Activated T-helper 17 cell treated with anti-CD3 and anti-CD28 coated beads, Interleukin-2, amount 50 U/mL, for 72 hours (primary cell): Measurements from ENCODE around the gene HLA-DMA. TPM values are rescaled to one million over a fixed set of nuclear protein-coding genes. Genes with fewer than 3 reads are reported as not detected.

ENCODE experiments used
- ATAC-seq: fragments of 150-1000 bp; cut with Tn5 transposase; replicated peaks from 2 replicates; pipeline ENCODE4 v1.10.0; 2021; ENCODE audit warnings: mild to moderate bottlenecking, moderate library complexity
- H3K27ac Mint-ChIP-seq: one replicate; pipeline ENCODE4 v1.8.0; 2022; ENCODE audit warnings: mixed read lengths
- H3K27me3 Mint-ChIP-seq: one replicate; pipeline ENCODE4 v1.8.0; 2022; ENCODE audit warnings: mixed read lengths
- H3K36me3 Mint-ChIP-seq: one replicate; pipeline ENCODE4 v1.8.0; 2022; ENCODE audit warnings: low read depth, mild to moderate bottlenecking, mixed read lengths
- H3K4me1 Mint-ChIP-seq: one replicate; pipeline ENCODE4 v1.8.0; 2022; ENCODE audit warnings: mixed read lengths
- H3K4me3 Mint-ChIP-seq: one replicate; pipeline ENCODE4 v1.8.0; 2022; ENCODE audit warnings: mild to moderate bottlenecking, mixed read lengths
- H3K9me3 Mint-ChIP-seq: one replicate; pipeline ENCODE4 v1.8.0; 2022; ENCODE audit warnings: mixed read lengths
- total RNA-seq, 2 donors: library from RNA; stranded (reverse); gene quantifications; one replicate each; pipeline ENCODE4 v1.2.3, GENCODE V29; 2022

Gene HLA-DMA
- total RNA-seq, 2 donors from 2014 or later = 22.4 to 53.8 TPM

- Mint-ChIP-seq H3K27ac (peak overlapping the region; percentile 61), H3K9me3 (no peaks in the 10 kb centered on the region), H3K4me3 (no peak overlapping the region), H3K36me3 (peaks cover 80% of the 10 kb centered on the region), H3K4me1 (peaks cover 43% of the 10 kb centered on the region), H3K27me3 (no peaks in the 10 kb centered on the region)
- ATAC-seq = no peak
These were observed 27.0 kb upstream of the HLA-DMA start for GRCh38 chr6:32979720-32980487.

DNA sequence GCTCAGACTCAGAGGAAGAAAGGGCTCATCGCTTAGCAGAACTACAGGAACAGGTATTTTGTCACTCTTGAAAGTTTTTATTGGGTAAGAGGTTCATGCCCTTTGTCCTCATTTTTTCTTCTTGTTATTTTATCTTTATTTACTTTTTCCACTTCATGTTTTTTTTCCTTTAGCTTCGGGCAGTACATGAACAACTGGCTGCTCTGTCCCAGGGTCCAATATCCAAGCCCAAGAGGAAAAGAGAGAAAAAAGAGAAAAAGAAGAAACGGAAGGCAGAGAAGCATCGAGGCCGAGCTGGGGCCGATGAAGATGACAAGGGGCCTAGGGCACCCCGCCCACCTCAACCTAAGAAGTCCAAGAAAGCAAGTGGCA lies 25.0 kb upstream of the HLA-DMA start:
- no peak for ATAC-seq
- Mint-ChIP-seq H3K9me3 (no peaks in the 10 kb centered on the region), H3K36me3 (peaks cover 100% of the 10 kb centered on the region), H3K4me1 (peaks cover 32% of the 10 kb centered on the region), H3K27ac (peak overlapping the region; percentile 93), H3K27me3 (no peaks in the 10 kb centered on the region), H3K4me3 (peak overlapping the region; percentile 84)

GRCh38 chr6:32977272-32977952 lies 24.5 kb upstream of the HLA-DMA start:
- no peak for ATAC-seq
- Mint-ChIP-seq H3K4me3 (peak overlapping the region; percentile 84), H3K4me1 (peaks cover 32% of the 10 kb centered on the region), H3K27me3 (no peaks in the 10 kb centered on the region), H3K9me3 (no peaks in the 10 kb centered on the region), H3K36me3 (peaks cover 100% of the 10 kb centered on the region), H3K27ac (peak overlapping the region; percentile 93)

- Mint-ChIP-seq H3K36me3 (peaks cover 100% of the 10 kb centered on the region), H3K4me1 (peaks cover 32% of the 10 kb centered on the region), H3K9me3 (no peaks in the 10 kb centered on the region), H3K27ac (peak overlapping the region; percentile 99), H3K27me3 (no peaks in the 10 kb centered on the region), H3K4me3 (peak overlapping the region; percentile 84)
- ATAC-seq = no peak
These were observed 23.6 kb upstream of the HLA-DMA start for GRCh38 chr6:32976334-32977069.

- peaks cover 32% of the 10 kb centered on the region for H3K4me1 Mint-ChIP-seq
- H3K9me3 Mint-ChIP-seq = no peaks in the 10 kb centered on the region
- peaks cover 100% of the 10 kb centered on the region for H3K36me3 Mint-ChIP-seq
- peak overlapping the region; percentile 84 for H3K4me3 Mint-ChIP-seq
- no peaks in the 10 kb centered on the region for H3K27me3 Mint-ChIP-seq
- ATAC-seq = no peak
- peak overlapping the region; percentile 99 for H3K27ac Mint-ChIP-seq
These were observed 23.0 kb upstream of the HLA-DMA start for GRCh38 chr6:32975886-32976285.

GRCh38 chr6:32974541-32975308 lies 21.8 kb upstream of the HLA-DMA start:
- Mint-ChIP-seq H3K9me3 (no peaks in the 10 kb centered on the region), H3K4me3 (peak overlapping the region; percentile 84), H3K27ac (peak overlapping the region; percentile 99), H3K4me1 (peaks cover 29% of the 10 kb centered on the region), H3K36me3 (peaks cover 100% of the 10 kb centered on the region), H3K27me3 (no peaks in the 10 kb centered on the region)
- no peak for ATAC-seq

- no peaks in the 10 kb centered on the region for H3K27me3 Mint-ChIP-seq
- peaks cover 29% of the 10 kb centered on the region for H3K4me1 Mint-ChIP-seq
- peak overlapping the region; percentile 84 for H3K4me3 Mint-ChIP-seq
- no peaks in the 10 kb centered on the region for H3K9me3 Mint-ChIP-seq
- peaks cover 100% of the 10 kb centered on the region for H3K36me3 Mint-ChIP-seq
- H3K27ac Mint-ChIP-seq = peak overlapping the region; percentile 99
- ATAC-seq = no peak
These were observed 21.1 kb upstream of the HLA-DMA start for GRCh38 chr6:32974016-32974333.

DNA sequence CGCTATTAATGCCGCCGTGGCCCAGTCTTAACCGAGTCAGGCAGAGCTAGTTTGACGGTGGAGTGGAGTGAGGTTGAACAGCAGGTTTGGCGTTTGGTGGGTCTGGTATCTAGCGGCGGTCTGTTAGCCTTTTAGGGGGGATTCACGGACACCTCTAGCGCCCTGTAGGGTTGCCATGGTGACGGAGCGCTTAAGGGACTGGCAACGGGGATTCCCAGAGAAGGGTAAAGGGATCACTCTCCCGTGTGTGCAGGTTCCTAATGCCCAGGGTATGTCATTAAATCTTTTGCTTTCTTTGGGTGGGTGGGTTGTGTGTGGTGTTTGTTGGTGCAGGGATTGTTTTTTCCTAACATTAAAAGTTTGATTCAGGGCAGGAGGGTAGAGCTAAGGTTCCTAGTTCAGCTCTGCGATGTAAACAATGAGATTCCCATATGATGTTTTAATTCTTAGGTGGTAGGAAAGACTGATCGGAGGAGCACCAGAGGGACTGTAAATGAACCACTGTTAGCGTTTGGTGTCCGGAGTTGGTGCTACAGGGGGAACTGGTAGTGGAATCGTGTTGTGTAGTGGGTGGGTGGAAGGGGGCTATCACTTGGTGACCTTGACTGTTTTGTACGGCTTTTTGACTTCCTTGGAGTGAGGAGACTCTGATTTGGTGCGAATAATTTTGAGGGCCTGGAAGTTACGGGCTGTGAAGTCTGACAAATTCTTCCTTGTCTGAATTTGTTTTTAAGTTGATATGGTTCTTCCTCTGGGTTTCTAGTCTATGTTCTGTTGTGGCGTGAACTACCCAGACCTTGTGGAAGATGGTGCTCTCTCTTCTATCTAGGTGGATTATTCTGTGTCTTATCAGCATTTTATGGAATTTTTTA lies 20.5 kb upstream of the HLA-DMA start:
- H3K36me3 Mint-ChIP-seq = peaks cover 97% of the 10 kb centered on the region
- H3K4me1 Mint-ChIP-seq = peaks cover 29% of the 10 kb centered on the region
- peak overlapping the region; percentile 99 for H3K27ac Mint-ChIP-seq
- H3K27me3 Mint-ChIP-seq = no peaks in the 10 kb centered on the region
- no peaks in the 10 kb centered on the region for H3K9me3 Mint-ChIP-seq
- no peak for ATAC-seq
- H3K4me3 Mint-ChIP-seq = peak overlapping the region; percentile 84

- Mint-ChIP-seq H3K27me3 (no peaks in the 10 kb centered on the region), H3K27ac (peak overlapping the region; percentile 99), H3K4me1 (peaks cover 22% of the 10 kb centered on the region), H3K36me3 (peaks cover 93% of the 10 kb centered on the region), H3K4me3 (peak overlapping the region; percentile 84), H3K9me3 (no peaks in the 10 kb centered on the region)
- peak; percentile 11 for ATAC-seq
These were observed 19.7 kb upstream of the HLA-DMA start for GRCh38 chr6:32972353-32973143.

DNA sequence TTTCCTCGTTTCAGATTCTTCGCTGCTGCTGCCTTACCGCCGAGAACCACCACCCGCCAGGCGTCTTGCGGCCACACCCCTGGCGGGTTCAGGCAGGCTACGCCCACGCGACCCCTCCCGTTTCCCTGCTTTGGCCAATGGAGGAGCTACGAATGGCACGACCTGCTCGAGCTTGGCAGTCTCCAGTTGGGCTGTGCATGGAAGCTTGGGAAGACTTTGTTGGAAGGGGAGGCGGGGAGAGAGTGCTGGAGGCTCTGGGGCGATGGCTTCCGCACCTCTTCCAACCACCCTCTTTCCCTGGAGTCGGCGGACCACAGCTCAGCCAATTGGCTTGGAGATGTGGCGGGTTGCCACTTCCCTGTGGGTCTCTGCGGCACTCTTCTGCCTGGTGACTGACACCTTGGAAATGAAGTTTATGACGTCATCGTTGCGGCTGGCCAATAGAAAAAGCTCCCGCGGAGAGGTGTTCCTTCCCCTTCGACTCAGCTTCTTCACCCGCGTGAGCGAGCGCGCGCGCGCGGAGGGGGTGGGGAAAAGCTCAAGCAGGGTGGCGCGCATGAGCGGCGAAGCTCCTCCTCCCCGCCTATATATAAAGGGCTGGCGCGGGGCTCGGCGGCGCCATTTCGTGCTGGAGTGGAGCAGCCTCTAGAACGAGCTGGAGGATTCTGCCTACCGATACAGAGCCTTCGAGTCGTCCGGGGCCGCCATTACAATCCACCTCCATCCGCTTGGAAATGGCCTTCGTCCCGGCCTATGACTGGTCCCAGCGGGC lies 18.9 kb upstream of the HLA-DMA start:
- Mint-ChIP-seq H3K36me3 (peaks cover 93% of the 10 kb centered on the region), H3K4me3 (peak overlapping the region; percentile 84), H3K9me3 (no peaks in the 10 kb centered on the region), H3K27me3 (no peaks in the 10 kb centered on the region), H3K27ac (peak overlapping the region; percentile 99), H3K4me1 (peaks cover 23% of the 10 kb centered on the region)
- peak; percentile 57 for ATAC-seq

GRCh38 chr6:32971242-32971580 lies 18.3 kb upstream of the HLA-DMA start:
- peaks cover 88% of the 10 kb centered on the region for H3K36me3 Mint-ChIP-seq
- H3K4me1 Mint-ChIP-seq = peaks cover 19% of the 10 kb centered on the region
- H3K27ac Mint-ChIP-seq = peak overlapping the region; percentile 99
- H3K27me3 Mint-ChIP-seq = no peaks in the 10 kb centered on the region
- ATAC-seq = no peak
- H3K4me3 Mint-ChIP-seq = peak overlapping the region; percentile 84
- H3K9me3 Mint-ChIP-seq = no peaks in the 10 kb centered on the region

DNA sequence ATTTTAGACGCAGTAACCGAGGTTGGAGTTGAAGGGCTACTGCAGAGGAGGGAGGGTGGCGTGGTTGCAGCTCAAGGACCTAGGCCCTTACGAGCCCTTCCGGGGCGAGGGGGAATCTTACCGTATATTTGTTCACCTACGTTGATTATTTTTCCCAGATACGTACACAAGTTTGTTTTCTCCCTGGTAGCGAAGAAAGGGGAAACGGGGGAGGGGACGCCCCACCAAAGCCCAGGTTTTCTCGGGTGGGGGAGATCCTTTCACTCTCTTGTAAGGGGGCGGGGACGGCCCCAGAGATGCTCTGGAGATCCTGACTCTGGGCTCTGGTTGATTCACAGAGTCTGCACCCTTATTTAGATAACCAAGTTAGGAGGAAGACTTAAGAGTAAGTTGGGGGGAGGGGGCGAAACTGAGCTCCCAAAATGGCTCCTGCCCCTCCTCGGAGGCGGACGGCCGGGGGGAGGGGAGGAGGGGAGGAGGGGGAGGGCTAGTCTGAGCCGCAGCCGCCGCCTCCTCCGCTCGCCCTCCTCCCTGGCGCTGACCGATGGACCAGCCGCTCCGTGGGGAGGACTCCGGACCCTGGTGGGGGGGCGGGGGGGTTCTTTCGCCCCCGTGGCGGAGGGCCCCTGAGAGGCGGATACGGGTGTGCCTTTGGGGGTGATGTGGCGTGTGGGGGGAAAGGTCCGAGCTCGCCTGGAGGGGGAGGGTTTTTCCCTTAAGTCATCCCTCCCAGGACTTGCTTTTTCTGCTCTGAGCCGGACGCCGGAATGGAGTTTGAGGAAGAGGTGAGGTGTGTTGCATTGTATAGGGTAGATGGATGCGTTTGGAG lies 17.7 kb upstream of the HLA-DMA start:
- Mint-ChIP-seq H3K27me3 (no peaks in the 10 kb centered on the region), H3K4me1 (peaks cover 18% of the 10 kb centered on the region), H3K27ac (peak overlapping the region; percentile 99), H3K4me3 (peak overlapping the region; percentile 84), H3K36me3 (peaks cover 82% of the 10 kb centered on the region), H3K9me3 (no peaks in the 10 kb centered on the region)
- peak; percentile 40 for ATAC-seq
